WTC11 (cell line): ENCODE results near the gene PRDX6. TPM values are rescaled to one million over a fixed set of nuclear protein-coding genes. Genes with fewer than 3 reads are reported as not detected.

Experiments
- ATAC-seq: fragments of 200-7000 bp; cut with Tn5 transposase; 2 replicates; pipeline ENCODE4 v1.10.0; 2021; ENCODE audit warnings: mild to moderate bottlenecking, moderate library complexity
- CTCF ChIA-PET: fragments of 300-600 bp; sonication (Branson Sonifier 250); formaldehyde crosslinking; loops from one replicate; lab custom pipeline; 2021; ENCODE audit warnings: antibody characterized with exemption; lab: Charles Lee
- POLR2A ChIA-PET: fragments of 350-600 bp; sonication (Branson Sonifier 250); formaldehyde crosslinking; loops from one replicate; lab custom pipeline; 2021; ENCODE audit warnings: antibody characterized with exemption; lab: Charles Lee
- DNase-seq: peaks from one replicate; pipeline ENCODE4 v3.0.0; 2021; ENCODE audit warnings: low spot score
- H3K27ac Mint-ChIP-seq: 2 replicates; pipeline ENCODE4 v1.8.0; 2021; ENCODE audit warnings: mixed read lengths
- H3K27me3 Mint-ChIP-seq: 2 replicates; pipeline ENCODE4 v1.8.0; 2021; ENCODE audit warnings: low read depth, mild to moderate bottlenecking, moderate library complexity, mixed read lengths
- H3K36me3 Mint-ChIP-seq: 2 replicates; pipeline ENCODE4 v1.8.0; 2021; ENCODE audit warnings: mixed read lengths
- H3K4me1 Mint-ChIP-seq: 2 replicates; pipeline ENCODE4 v1.8.0; 2022; ENCODE audit warnings: mixed read lengths
- H3K4me3 Mint-ChIP-seq: 2 replicates; pipeline ENCODE4 v1.8.0; 2021; ENCODE audit warnings: mild to moderate bottlenecking, moderate library complexity, mixed read lengths
- H3K9me3 Mint-ChIP-seq: 2 replicates; pipeline ENCODE4 v1.8.0; 2021; ENCODE audit warnings: mixed read lengths
- ATF1 ChIP-seq: sonication (generic); formaldehyde crosslinking; IDR thresholded peaks from 2 replicates; pipeline ENCODE4 v1.8.1; 2023; ENCODE audit warnings: mild to moderate bottlenecking, moderate library complexity, missing genetic modification reagents
- CREB1 ChIP-seq: sonication (generic); formaldehyde crosslinking; IDR thresholded peaks from 2 replicates; pipeline ENCODE4 v1.8.0; 2023; ENCODE audit warnings: mild to moderate bottlenecking, missing genetic modification reagents
- EMX1 ChIP-seq: fragments of 250-450 bp; sonication (Bioruptor Pico); IDR thresholded peaks from 2 replicates; pipeline ENCODE4 v1.8.0; 2021; ENCODE audit warnings: mild to moderate bottlenecking
- GRHL2 ChIP-seq: fragments of 250-450 bp; sonication (Bioruptor Pico); IDR thresholded peaks from 2 replicates; pipeline ENCODE4 v1.8.0; 2022; ENCODE audit warnings: mild to moderate bottlenecking, moderate library complexity; ENCODE audit not compliant: insufficient replicate concordance, severe bottlenecking
- GTF2I ChIP-seq: fragments of 250-450 bp; sonication (Bioruptor Pico); conservative IDR thresholded peaks from 2 replicates; pipeline ENCODE4 v1.4.0; 2021; ENCODE audit warnings: mild to moderate bottlenecking
- JUN ChIP-seq: sonication (generic); formaldehyde crosslinking; IDR thresholded peaks from 2 replicates; pipeline ENCODE4 v1.8.0; 2023; ENCODE audit warnings: mild to moderate bottlenecking, missing genetic modification reagents
- MXD4 ChIP-seq: fragments of 250-450 bp; sonication (Bioruptor Pico); IDR thresholded peaks from 2 replicates; pipeline ENCODE4 v1.8.0; 2021; ENCODE audit warnings: mild to moderate bottlenecking, moderate library complexity, borderline replicate concordance
- NFYB ChIP-seq: sonication (generic); formaldehyde crosslinking; conservative IDR thresholded peaks from 2 replicates; pipeline ENCODE4 v1.8.0; 2022; ENCODE audit warnings: low read depth, missing genetic modification reagents
- NR2C2 ChIP-seq: sonication (generic); formaldehyde crosslinking; IDR thresholded peaks from 2 replicates; pipeline ENCODE4 v1.8.0; 2022; ENCODE audit warnings: mild to moderate bottlenecking, missing genetic modification reagents
- PRRX2 ChIP-seq: fragments of 250-450 bp; sonication (Bioruptor Pico); IDR thresholded peaks from 2 replicates; pipeline ENCODE4 v1.8.0; 2021; ENCODE audit warnings: mild to moderate bottlenecking
- RELA ChIP-seq: sonication (generic); formaldehyde crosslinking; IDR thresholded peaks from 2 replicates; pipeline ENCODE4 v1.8.1; 2022; ENCODE audit warnings: missing genetic modification reagents, mild to moderate bottlenecking, borderline replicate concordance
- SMAD4 ChIP-seq: sonication (generic); formaldehyde crosslinking; IDR thresholded peaks from 2 replicates; pipeline ENCODE4 v1.8.0; 2022; ENCODE audit warnings: mild to moderate bottlenecking, missing genetic modification reagents
- TEAD4 ChIP-seq: sonication (generic); formaldehyde crosslinking; IDR thresholded peaks from 2 replicates; pipeline ENCODE4 v1.8.0; 2022; ENCODE audit warnings: mild to moderate bottlenecking, missing genetic modification reagents
- ZNF138 ChIP-seq: sonication (generic); formaldehyde crosslinking; conservative IDR thresholded peaks from 2 replicates; pipeline ENCODE4 v1.8.1; 2022; ENCODE audit warnings: mild to moderate bottlenecking, moderate library complexity, missing genetic modification reagents
- ZNF396 ChIP-seq: fragments of 250-450 bp; sonication (Bioruptor Pico); IDR thresholded peaks from 2 replicates; pipeline ENCODE4 v1.8.0; 2021; ENCODE audit warnings: mild to moderate bottlenecking, moderate library complexity, borderline replicate concordance
- ZNF416 ChIP-seq: fragments of 250-450 bp; sonication (Bioruptor Pico); IDR thresholded peaks from 2 replicates; pipeline ENCODE4 v1.9.0; 2021; ENCODE audit warnings: mild to moderate bottlenecking, inconsistent platforms
- total RNA-seq: library from RNA; stranded (reverse); gene quantifications from 3 replicates; pipeline ENCODE4 v1.2.3, GENCODE V29; 2021
- TF ChIP-seq, protein P1 (sequence below): fragments of 250-450 bp; sonication (Bioruptor Pico); IDR thresholded peaks from 2 replicates; pipeline ENCODE4 v1.9.0; 2021; ENCODE audit warnings: mild to moderate bottlenecking, borderline replicate concordance
- TF ChIP-seq, protein P2 (sequence below): sonication (generic); formaldehyde crosslinking; IDR thresholded peaks from 2 replicates; pipeline ENCODE4 v1.8.0; 2023; ENCODE audit warnings: missing genetic modification reagents
- TF ChIP-seq, protein P3 (sequence below): fragments of 250-450 bp; sonication (Bioruptor Pico); IDR thresholded peaks from 2 replicates; pipeline ENCODE4 v2.1.2; 2022; ENCODE audit warnings: mild to moderate bottlenecking, moderate library complexity
- TF ChIP-seq, protein P4 (sequence below): sonication (generic); formaldehyde crosslinking; IDR thresholded peaks from 2 replicates; pipeline ENCODE4 v1.8.0; 2022; ENCODE audit warnings: mild to moderate bottlenecking, missing genetic modification reagents
- TF ChIP-seq, protein P5 (sequence below): sonication (generic); formaldehyde crosslinking; conservative IDR thresholded peaks from 2 replicates; pipeline ENCODE4 v1.8.1; 2023; ENCODE audit warnings: mild to moderate bottlenecking, low read depth, missing genetic modification reagents, moderate library complexity

Gene PRDX6
- total RNA-seq, 1 experiment from 2014 or later: 538 TPM

DNA sequence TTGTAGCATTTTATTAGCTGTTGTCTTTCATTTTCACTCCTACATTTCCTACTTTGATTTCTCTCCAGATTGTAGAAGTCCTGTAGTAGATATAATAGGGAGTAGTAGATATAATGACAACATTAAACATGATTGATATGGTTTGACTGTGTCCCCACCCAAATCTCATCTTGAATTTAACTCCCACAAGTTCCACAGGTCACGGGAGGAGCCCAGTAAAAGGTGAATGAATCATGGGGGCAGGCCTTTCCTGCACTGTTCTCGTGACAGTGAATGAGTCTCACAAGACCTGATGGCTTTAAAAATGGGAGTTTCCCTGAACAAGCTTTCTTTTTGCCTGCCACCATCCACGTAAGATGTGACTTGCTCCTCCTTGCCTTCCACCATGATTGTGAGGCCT, 7.5 kb upstream of the PRDX6 start:
- H3K9me3 Mint-ChIP-seq: peaks cover 78% of the 10 kb centered on the region
- no peak overlapping the region for H3K4me3 Mint-ChIP-seq

DNA sequence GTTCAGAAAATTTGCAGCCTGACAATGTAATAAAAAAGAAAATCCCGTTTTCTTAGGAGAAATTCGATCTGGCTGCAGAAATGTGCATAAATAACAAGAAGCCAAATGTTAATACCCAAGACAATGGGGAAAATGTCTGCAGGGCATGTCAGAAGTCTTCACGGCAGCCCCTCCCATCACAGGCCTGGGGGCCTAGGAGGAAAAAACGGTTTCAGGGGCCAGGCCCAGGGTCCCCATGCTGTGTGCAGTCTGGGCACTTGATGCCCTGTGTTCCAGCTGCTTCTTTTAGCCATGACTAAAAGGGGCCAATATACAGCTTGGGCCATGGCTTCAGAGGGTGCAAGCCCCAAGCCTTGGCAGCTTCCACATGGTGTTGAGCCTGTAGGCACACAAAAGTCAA, 6.5 kb upstream of the PRDX6 start:
- TF ChIP-seq CREB1 (CRISPR knock-in tag) (no peak), NFYB (CRISPR knock-in tag) (no peak), GTF2I (CRISPR knock-in tag) (no peak), JUN (CRISPR knock-in tag) (no peak), TEAD4 (no peak), EMX1 (CRISPR knock-in tag) (no peak), ZNF416 (CRISPR knock-in tag) (no peak), PRRX2 (CRISPR knock-in tag) (no peak), ZNF396 (CRISPR knock-in tag) (no peak), RELA (CRISPR knock-in tag) (no peak), ATF1 (no peak), ZNF138 (CRISPR knock-in tag) (no peak), SMAD4 (CRISPR knock-in tag) (no peak), MXD4 (CRISPR knock-in tag) (no peak), NR2C2 (no peak)
- TF ChIP-seq, protein P1, sequence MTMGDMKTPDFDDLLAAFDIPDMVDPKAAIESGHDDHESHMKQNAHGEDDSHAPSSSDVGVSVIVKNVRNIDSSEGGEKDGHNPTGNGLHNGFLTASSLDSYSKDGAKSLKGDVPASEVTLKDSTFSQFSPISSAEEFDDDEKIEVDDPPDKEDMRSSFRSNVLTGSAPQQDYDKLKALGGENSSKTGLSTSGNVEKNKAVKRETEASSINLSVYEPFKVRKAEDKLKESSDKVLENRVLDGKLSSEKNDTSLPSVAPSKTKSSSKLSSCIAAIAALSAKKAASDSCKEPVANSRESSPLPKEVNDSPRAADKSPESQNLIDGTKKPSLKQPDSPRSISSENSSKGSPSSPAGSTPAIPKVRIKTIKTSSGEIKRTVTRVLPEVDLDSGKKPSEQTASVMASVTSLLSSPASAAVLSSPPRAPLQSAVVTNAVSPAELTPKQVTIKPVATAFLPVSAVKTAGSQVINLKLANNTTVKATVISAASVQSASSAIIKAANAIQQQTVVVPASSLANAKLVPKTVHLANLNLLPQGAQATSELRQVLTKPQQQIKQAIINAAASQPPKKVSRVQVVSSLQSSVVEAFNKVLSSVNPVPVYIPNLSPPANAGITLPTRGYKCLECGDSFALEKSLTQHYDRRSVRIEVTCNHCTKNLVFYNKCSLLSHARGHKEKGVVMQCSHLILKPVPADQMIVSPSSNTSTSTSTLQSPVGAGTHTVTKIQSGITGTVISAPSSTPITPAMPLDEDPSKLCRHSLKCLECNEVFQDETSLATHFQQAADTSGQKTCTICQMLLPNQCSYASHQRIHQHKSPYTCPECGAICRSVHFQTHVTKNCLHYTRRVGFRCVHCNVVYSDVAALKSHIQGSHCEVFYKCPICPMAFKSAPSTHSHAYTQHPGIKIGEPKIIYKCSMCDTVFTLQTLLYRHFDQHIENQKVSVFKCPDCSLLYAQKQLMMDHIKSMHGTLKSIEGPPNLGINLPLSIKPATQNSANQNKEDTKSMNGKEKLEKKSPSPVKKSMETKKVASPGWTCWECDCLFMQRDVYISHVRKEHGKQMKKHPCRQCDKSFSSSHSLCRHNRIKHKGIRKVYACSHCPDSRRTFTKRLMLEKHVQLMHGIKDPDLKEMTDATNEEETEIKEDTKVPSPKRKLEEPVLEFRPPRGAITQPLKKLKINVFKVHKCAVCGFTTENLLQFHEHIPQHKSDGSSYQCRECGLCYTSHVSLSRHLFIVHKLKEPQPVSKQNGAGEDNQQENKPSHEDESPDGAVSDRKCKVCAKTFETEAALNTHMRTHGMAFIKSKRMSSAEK: no peak
- TF ChIP-seq, protein P2, sequence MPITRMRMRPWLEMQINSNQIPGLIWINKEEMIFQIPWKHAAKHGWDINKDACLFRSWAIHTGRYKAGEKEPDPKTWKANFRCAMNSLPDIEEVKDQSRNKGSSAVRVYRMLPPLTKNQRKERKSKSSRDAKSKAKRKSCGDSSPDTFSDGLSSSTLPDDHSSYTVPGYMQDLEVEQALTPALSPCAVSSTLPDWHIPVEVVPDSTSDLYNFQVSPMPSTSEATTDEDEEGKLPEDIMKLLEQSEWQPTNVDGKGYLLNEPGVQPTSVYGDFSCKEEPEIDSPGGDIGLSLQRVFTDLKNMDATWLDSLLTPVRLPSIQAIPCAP (CRISPR knock-in tag): no peak
- TF ChIP-seq, protein P3, sequence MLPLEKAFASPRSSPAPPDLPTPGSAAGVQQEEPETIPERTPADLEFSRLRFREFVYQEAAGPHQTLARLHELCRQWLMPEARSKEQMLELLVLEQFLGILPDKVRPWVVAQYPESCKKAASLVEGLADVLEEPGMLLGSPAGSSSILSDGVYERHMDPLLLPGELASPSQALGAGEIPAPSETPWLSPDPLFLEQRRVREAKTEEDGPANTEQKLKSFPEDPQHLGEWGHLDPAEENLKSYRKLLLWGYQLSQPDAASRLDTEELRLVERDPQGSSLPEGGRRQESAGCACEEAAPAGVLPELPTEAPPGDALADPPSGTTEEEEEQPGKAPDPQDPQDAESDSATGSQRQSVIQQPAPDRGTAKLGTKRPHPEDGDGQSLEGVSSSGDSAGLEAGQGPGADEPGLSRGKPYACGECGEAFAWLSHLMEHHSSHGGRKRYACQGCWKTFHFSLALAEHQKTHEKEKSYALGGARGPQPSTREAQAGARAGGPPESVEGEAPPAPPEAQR: no peak
- H3K4me1 Mint-ChIP-seq: peaks cover 14% of the 10 kb centered on the region
- H3K27ac Mint-ChIP-seq: no peak overlapping the region
- no peaks in the 10 kb centered on the region; the same call in 1 of the 2 replicates for H3K27me3 Mint-ChIP-seq
- DNase-seq (no peak), ATAC-seq (no peak)
- peaks cover 70% of the 10 kb centered on the region for H3K9me3 Mint-ChIP-seq
- ChIA-PET POLR2A (no interaction called here), CTCF (no interaction called here)
- no peak overlapping the region for H3K4me3 Mint-ChIP-seq
- peaks cover 87% of the 10 kb centered on the region for H3K36me3 Mint-ChIP-seq

More for the DNA sequence above, 7.5 kb upstream of the PRDX6 start:
- Mint-ChIP-seq H3K36me3 (peaks cover 96% of the 10 kb centered on the region), H3K4me1 (peaks cover 6% of the 10 kb centered on the region; the same call in 1 of the 2 replicates), H3K27ac (no peak overlapping the region), H3K27me3 (no peaks in the 10 kb centered on the region; the same call in 1 of the 2 replicates)
- ChIA-PET POLR2A (no interaction called here), CTCF (no interaction called here)
- ATAC-seq: no peak
- DNase-seq: no peak
- no peak for TF ChIP-seq GRHL2 (CRISPR knock-in tag)
- TF ChIP-seq, protein P4, sequence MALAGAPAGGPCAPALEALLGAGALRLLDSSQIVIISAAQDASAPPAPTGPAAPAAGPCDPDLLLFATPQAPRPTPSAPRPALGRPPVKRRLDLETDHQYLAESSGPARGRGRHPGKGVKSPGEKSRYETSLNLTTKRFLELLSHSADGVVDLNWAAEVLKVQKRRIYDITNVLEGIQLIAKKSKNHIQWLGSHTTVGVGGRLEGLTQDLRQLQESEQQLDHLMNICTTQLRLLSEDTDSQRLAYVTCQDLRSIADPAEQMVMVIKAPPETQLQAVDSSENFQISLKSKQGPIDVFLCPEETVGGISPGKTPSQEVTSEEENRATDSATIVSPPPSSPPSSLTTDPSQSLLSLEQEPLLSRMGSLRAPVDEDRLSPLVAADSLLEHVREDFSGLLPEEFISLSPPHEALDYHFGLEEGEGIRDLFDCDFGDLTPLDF (CRISPR knock-in tag): no peak
- no peak for TF ChIP-seq GTF2I (CRISPR knock-in tag)
- no peak for TF ChIP-seq CREB1 (CRISPR knock-in tag)
- TF ChIP-seq, protein P5, sequence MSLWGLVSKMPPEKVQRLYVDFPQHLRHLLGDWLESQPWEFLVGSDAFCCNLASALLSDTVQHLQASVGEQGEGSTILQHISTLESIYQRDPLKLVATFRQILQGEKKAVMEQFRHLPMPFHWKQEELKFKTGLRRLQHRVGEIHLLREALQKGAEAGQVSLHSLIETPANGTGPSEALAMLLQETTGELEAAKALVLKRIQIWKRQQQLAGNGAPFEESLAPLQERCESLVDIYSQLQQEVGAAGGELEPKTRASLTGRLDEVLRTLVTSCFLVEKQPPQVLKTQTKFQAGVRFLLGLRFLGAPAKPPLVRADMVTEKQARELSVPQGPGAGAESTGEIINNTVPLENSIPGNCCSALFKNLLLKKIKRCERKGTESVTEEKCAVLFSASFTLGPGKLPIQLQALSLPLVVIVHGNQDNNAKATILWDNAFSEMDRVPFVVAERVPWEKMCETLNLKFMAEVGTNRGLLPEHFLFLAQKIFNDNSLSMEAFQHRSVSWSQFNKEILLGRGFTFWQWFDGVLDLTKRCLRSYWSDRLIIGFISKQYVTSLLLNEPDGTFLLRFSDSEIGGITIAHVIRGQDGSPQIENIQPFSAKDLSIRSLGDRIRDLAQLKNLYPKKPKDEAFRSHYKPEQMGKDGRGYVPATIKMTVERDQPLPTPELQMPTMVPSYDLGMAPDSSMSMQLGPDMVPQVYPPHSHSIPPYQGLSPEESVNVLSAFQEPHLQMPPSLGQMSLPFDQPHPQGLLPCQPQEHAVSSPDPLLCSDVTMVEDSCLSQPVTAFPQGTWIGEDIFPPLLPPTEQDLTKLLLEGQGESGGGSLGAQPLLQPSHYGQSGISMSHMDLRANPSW (CRISPR knock-in tag): no peak
